H1 (cell line): ENCODE data around the gene WNT2. TPM values are rescaled to one million over a fixed set of nuclear protein-coding genes. Genes with fewer than 3 reads are reported as not detected.

Experiments used
- CTCF ChIA-PET: fragments of 300-600 bp; sonication (Branson Sonifier 250); formaldehyde crosslinking; loops from one replicate; lab custom pipeline; 2021; ENCODE audit not compliant: partially characterized antibody; lab: Charles Lee
- POLR2A ChIA-PET: fragments of 300-600 bp; sonication (Branson Sonifier 250); formaldehyde crosslinking; loops from one replicate; lab custom pipeline; 2021; ENCODE audit warnings: inconsistent platforms; ENCODE audit not compliant: partially characterized antibody; lab: Charles Lee
- DNase-seq, 2 experiments: peaks; one replicate each; pipeline versions ENCODE4 v3.0.0 to v3.0.0-alpha.2; 2010 to 2022; ENCODE audit warnings: low spot score in 2 of 2, low read depth in 1 of 2, mixed read lengths in 1 of 2
- FAIRE-seq: peaks from 2 replicates; lab custom pipeline; 2011; peaks lifted over from hg19 to GRCh38; lab: Jason Lieb, UNC
- H2AFZ ChIP-seq: 2 replicates; pipeline ENCODE4 v1.8.1; 2012; ENCODE audit warnings: low read length, inconsistent platforms
- H2AK5ac ChIP-seq: 2 replicates; pipeline ENCODE4 v1.6.1; 2013; ENCODE audit warnings: low read depth, low read length
- H2BK120ac ChIP-seq: replicated peaks from 2 replicates; pipeline ENCODE3; 2013; ENCODE audit warnings: low read depth, low read length, inconsistent platforms
- H2BK12ac ChIP-seq: 2 replicates; pipeline ENCODE4 v1.6.1; 2013; ENCODE audit warnings: low read depth, low read length
- H2BK15ac ChIP-seq: 2 replicates; pipeline ENCODE4 v1.6.1; 2013; ENCODE audit warnings: low read length
- H2BK20ac ChIP-seq: 2 replicates; pipeline ENCODE4 v1.6.1; 2013; ENCODE audit warnings: low read length
- H2BK5ac ChIP-seq: 2 replicates; pipeline ENCODE4 v1.6.1; 2013; ENCODE audit warnings: low read depth, low read length
- H3K14ac ChIP-seq: 2 replicates; pipeline ENCODE4 v1.6.1; 2013; ENCODE audit warnings: inconsistent platforms; ENCODE audit not compliant: insufficient read length
- H3K18ac ChIP-seq: 2 replicates; pipeline ENCODE4 v1.6.1; 2013; ENCODE audit warnings: low read length; ENCODE audit errors: extremely low read depth
- H3K23ac ChIP-seq: 2 replicates; pipeline ENCODE4 v1.6.1; 2013; ENCODE audit warnings: inconsistent platforms; ENCODE audit not compliant: insufficient read length
- H3K23me2 ChIP-seq: 2 replicates; pipeline ENCODE4 v1.6.1; 2013; ENCODE audit warnings: low read depth, low read length
- H3K27ac ChIP-seq: 2 replicates; pipeline ENCODE4 v1.6.1; 2011; ENCODE audit warnings: low read depth, low read length, inconsistent platforms
- H3K27me3 ChIP-seq, 4 experiments: replicated peaks in 1 of 4; 1 replicate in 1 of 4; 2 replicates in 3 of 4; pipeline versions ENCODE4 v1.6.1 to v1.8.1; 2011 to 2013; ENCODE audit warnings: low read length in 3 of 4, mild to moderate bottlenecking in 3 of 4, inconsistent platforms in 2 of 4, mixed read lengths in 2 of 4, moderate library complexity in 1 of 4; ENCODE audit not compliant: control insufficient read depth in 3 of 4, insufficient read depth in 3 of 4; ENCODE audit errors: extremely low read depth in 1 of 4
- H3K36me3 ChIP-seq, 4 experiments: 2 replicates each; pipeline versions ENCODE4 v1.6.1 to v1.8.1; 2011 to 2013; ENCODE audit warnings: mild to moderate bottlenecking in 4 of 4, low read length in 3 of 4, moderate library complexity in 2 of 4, control low read depth in 1 of 4, inconsistent platforms in 1 of 4; ENCODE audit not compliant: insufficient read depth in 4 of 4, control insufficient read depth in 2 of 4
- H3K4ac ChIP-seq: replicated peaks from 2 replicates; pipeline ENCODE3; 2013; ENCODE audit warnings: low read length, low read depth, mixed read lengths, inconsistent platforms; ENCODE audit not compliant: insufficient read length
- H3K4me1 ChIP-seq, 4 experiments: replicated peaks in 1 of 4; 1 replicate in 1 of 4; 2 replicates in 3 of 4; pipeline versions ENCODE4 v1.6.1 to v1.8.1; 2011 to 2013; ENCODE audit warnings: low read length in 3 of 4, inconsistent platforms in 2 of 4, mixed read lengths in 1 of 4; ENCODE audit not compliant: insufficient read depth in 4 of 4, control insufficient read depth in 3 of 4
- H3K4me2 ChIP-seq, 2 experiments: 2 replicates each; pipeline versions ENCODE4 v1.6.1 to v1.8.1; 2011 to 2013; ENCODE audit warnings: low read depth in 2 of 2, low read length in 2 of 2, control low read depth in 1 of 2, inconsistent platforms in 1 of 2, mild to moderate bottlenecking in 1 of 2; ENCODE audit not compliant: insufficient read depth in 1 of 2
- H3K4me3 ChIP-seq, 4 experiments: fragments of 200-600, 300-600 bp in 1 of 4; sonication (generic), shearing (Covaris generic), sonication (Bioruptor Twin) in 1 of 4; 2 replicates each; pipeline versions ENCODE4 v1.5.1 to v1.8.1; 2011 to 2016; ENCODE audit warnings: low read length in 4 of 4, low read depth in 3 of 4, control low read depth in 2 of 4, inconsistent platforms in 2 of 4, mild to moderate bottlenecking in 2 of 4, mixed read lengths in 1 of 4, moderate library complexity in 1 of 4; ENCODE audit not compliant: insufficient read depth in 2 of 4; ENCODE audit errors: extremely low read depth in 1 of 4
- H3K56ac ChIP-seq: replicated peaks from 2 replicates; pipeline ENCODE3; 2013; ENCODE audit warnings: low read depth, mild to moderate bottlenecking, mixed read lengths, low read length, inconsistent platforms; ENCODE audit not compliant: insufficient read length
- H3K79me1 ChIP-seq: 2 replicates; pipeline ENCODE4 v1.6.1; 2013; ENCODE audit warnings: low read depth, low read length, control low read depth
- H3K79me2 ChIP-seq, 2 experiments: 2 replicates each; pipeline versions ENCODE4 v1.6.1 to v1.8.1; 2012 to 2013; ENCODE audit warnings: low read length in 2 of 2, mild to moderate bottlenecking in 2 of 2, inconsistent platforms in 1 of 2; ENCODE audit not compliant: insufficient read depth in 2 of 2, control insufficient read depth in 1 of 2
- H3K9ac ChIP-seq, 4 experiments: replicated peaks in 1 of 4; 1 replicate in 1 of 4; 2 replicates in 3 of 4; pipeline versions ENCODE4 v1.6.1 to v1.8.1; 2011 to 2013; ENCODE audit warnings: low read depth in 3 of 4, low read length in 3 of 4, control low read depth in 2 of 4, mild to moderate bottlenecking in 2 of 4, moderate library complexity in 2 of 4, inconsistent platforms in 1 of 4; ENCODE audit errors: extremely low read depth in 1 of 4
- H3K9me3 ChIP-seq, 2 experiments: 2 replicates each; pipeline versions ENCODE4 v1.6.1 to v1.8.1; 2012 to 2013; ENCODE audit warnings: mild to moderate bottlenecking in 2 of 2, moderate library complexity in 2 of 2, control low read depth in 1 of 2, inconsistent platforms in 1 of 2, low read depth in 1 of 2, low read length in 1 of 2, mixed read lengths in 1 of 2; ENCODE audit not compliant: insufficient read depth in 2 of 2
- H4K20me1 ChIP-seq, 2 experiments: replicated peaks in 1 of 2; 2 replicates each; pipeline versions ENCODE3 to v1.8.1; 2011 to 2013; ENCODE audit warnings: inconsistent platforms in 2 of 2, low read length in 2 of 2, mild to moderate bottlenecking in 1 of 2; ENCODE audit not compliant: insufficient read depth in 2 of 2, control insufficient read depth in 1 of 2
- H4K5ac ChIP-seq: 2 replicates; pipeline ENCODE4 v1.6.1; 2013; ENCODE audit warnings: low read length, low read depth, mixed read lengths, inconsistent platforms; ENCODE audit not compliant: insufficient read length
- H4K8ac ChIP-seq: 2 replicates; pipeline ENCODE4 v1.8.0; 2013; ENCODE audit warnings: mild to moderate bottlenecking, moderate library complexity, low read length, inconsistent platforms; ENCODE audit not compliant: insufficient read depth; ENCODE audit errors: extremely low read depth
- H4K91ac ChIP-seq: replicated peaks from 2 replicates; pipeline ENCODE3; 2013; ENCODE audit warnings: low read length, mixed read lengths, inconsistent platforms; ENCODE audit not compliant: insufficient read length
- CTBP2 ChIP-seq: IDR thresholded peaks from 2 replicates; pipeline ENCODE4 v1.7.0; 2011; ENCODE audit warnings: borderline replicate concordance, mild to moderate bottlenecking, moderate library complexity, mixed read lengths, low read length; ENCODE audit not compliant: insufficient read depth, insufficient read length
- EGR1 ChIP-seq: IDR thresholded peaks from 2 replicates; pipeline ENCODE4 v1.6.1; 2011; ENCODE audit warnings: low read depth, low read length, borderline replicate concordance
- FOSL1 ChIP-seq: IDR thresholded peaks from 2 replicates; pipeline ENCODE4 v1.6.1; 2011; ENCODE audit warnings: mild to moderate bottlenecking, low read depth, low read length, moderate library complexity; ENCODE audit not compliant: insufficient read depth
- HDAC6 ChIP-seq: IDR thresholded peaks from one replicate; pipeline ENCODE4 v1.7.1; 2012; ENCODE audit warnings: low read depth, mild to moderate bottlenecking, inconsistent platforms, low read length, moderate library complexity
- KDM1A ChIP-seq: fragments of 200-600, 300-600 bp; sonication (generic); IDR thresholded peaks from 2 replicates; pipeline ENCODE4 v1.7.1; 2016; ENCODE audit warnings: mild to moderate bottlenecking, low read length, borderline replicate concordance
- RAD21 ChIP-seq, 2 experiments: IDR thresholded peaks in 1 of 2; conservative IDR thresholded peaks in 1 of 2; 2 replicates each; pipeline ENCODE4 v1.6.1; 2011; ENCODE audit warnings: low read depth in 2 of 2, low read length in 2 of 2, improper control_type of control experiment in 1 of 2, inconsistent platforms in 1 of 2, mild to moderate bottlenecking in 1 of 2, moderate library complexity in 1 of 2
- RBBP5 ChIP-seq: IDR thresholded peaks from 2 replicates; pipeline ENCODE4 v1.7.1; 2012; ENCODE audit warnings: low read depth, mild to moderate bottlenecking, inconsistent platforms, low read length, moderate library complexity, borderline replicate concordance
- RFX5 ChIP-seq: IDR thresholded peaks from 2 replicates; pipeline ENCODE4 v1.6.1; 2011; ENCODE audit warnings: low read depth, low read length, improper control_type of control experiment, borderline replicate concordance
- TEAD4 ChIP-seq: IDR thresholded peaks from 2 replicates; pipeline ENCODE4 v1.6.1; 2012; ENCODE audit warnings: low read depth, low read length, inconsistent platforms, mixed read lengths
- YY1 ChIP-seq: IDR thresholded peaks from 2 replicates; pipeline ENCODE4 v1.6.1; 2011; ENCODE audit warnings: low read depth, mild to moderate bottlenecking, low read length
- ZNF274 ChIP-seq: IDR thresholded peaks from 2 replicates; pipeline ENCODE4 v1.7.0; 2012; ENCODE audit warnings: low read length, borderline replicate concordance; ENCODE audit errors: extremely low read depth
- WGBS, 2 experiments: shearing (Covaris generic) in 1 of 2; methylation state at CpG; one replicate each; pipeline versions ENCODE4 v1.1.6 to v1.1.7; 2013 to 2015; ENCODE audit warnings: low lambda C conversion rate in 2 of 2, mixed read lengths in 2 of 2, inconsistent platforms in 1 of 2, low coverage in 1 of 2, missing lambda C conversion rate in 1 of 2; ENCODE audit not compliant: insufficient replicate concordance in 2 of 2, insufficient coverage in 1 of 2, insufficient read length in 1 of 2; ENCODE audit errors: extremely low coverage in 1 of 2, missing lambda C conversion rate in 1 of 2; 5-methylcytosine and 5-hydroxymethylcytosine counted together
- polyA plus RNA-seq, 7 experiments: library from polyadenylated mRNA; depleted of rRNA in 3 of 7; stranded (reverse) in 5 of 7; unstranded in 2 of 7; fragments of >200 nt in 5 of 7; fragments of 200-250 nt in 2 of 7; gene quantifications; 1 replicate in 5 of 7; 2 replicates in 1 of 7; 4 replicates in 1 of 7; pipeline versions ENCODE4 v1.2.1 to v1.2.3, GENCODE V29; 2011 to 2013; ENCODE audit warnings: missing spikeins in 2 of 7, mixed read lengths in 2 of 7
- total RNA-seq: library from RNA; stranded (reverse); fragmentation: NEBNext Ultra II Directional; extraction: Animal tissue kit (Norgen Biotek cat#: 25700); gene quantifications from 2 replicates; pipeline ENCODE4 v1.2.1, GENCODE V29; 2021
- TF ChIP-seq, protein P1 (sequence below): IDR thresholded peaks from 2 replicates; pipeline ENCODE4 v1.6.1; 2012; ENCODE audit warnings: inconsistent platforms

WNT2 gene
- total and polyA plus RNA-seq, 2 of the 8 experiments (the other 6 are each of a cell fraction or from before 2014, with no cell fraction given) = not detected

DNA sequence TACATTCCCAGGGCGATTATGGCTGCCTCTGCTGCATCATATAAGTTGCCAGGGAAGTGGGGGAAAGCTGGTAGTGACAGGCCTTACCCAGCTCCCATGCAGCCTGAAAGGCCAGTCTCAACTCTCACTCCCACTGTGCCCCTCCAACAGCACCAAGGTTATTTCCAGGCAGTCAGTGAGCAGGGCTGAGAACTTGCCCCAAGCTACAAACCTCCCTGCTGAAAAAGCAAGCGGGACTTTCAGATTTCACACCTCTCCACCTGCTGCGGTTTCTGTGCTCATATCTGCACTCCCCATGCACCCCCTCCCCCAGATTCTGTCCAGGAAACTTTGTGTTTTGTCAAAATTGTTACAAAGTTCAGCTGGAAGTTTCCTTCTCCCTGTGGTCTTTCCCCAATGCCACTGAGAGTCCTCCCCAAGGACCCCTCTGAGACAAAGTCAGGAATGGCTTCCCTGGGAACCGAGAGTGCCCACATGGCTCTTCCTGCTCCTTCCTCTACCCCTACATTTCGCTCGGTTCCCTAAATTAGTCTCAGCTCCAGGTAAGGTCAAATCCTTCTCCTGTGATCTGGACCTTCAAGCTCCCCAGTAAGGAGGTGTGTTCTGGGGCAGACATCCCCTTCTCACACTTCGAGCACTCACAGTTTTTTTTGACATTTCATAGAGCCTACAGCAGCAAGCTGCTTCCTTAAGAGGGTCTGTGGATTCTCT lies 25.3 kb upstream of the WNT2 start:
- no peak overlapping the region for H4K91ac ChIP-seq
- no peak overlapping the region for H3K18ac ChIP-seq
- no peak overlapping the region for H2BK5ac ChIP-seq
- H2AFZ ChIP-seq = no peak overlapping the region
- H3K23ac ChIP-seq = no peak overlapping the region
- H2BK20ac ChIP-seq = no peak overlapping the region
- H3K4me1 ChIP-seq = 0 out of 7 replicates have a peak, but pooled peaks cover 0 to 2% (median 0%) of the 10 kb centered on the region in 4 experiments
- H3K14ac ChIP-seq = no peak overlapping the region
- H3K36me3 ChIP-seq = no peaks in the 10 kb centered on the region
- no peak overlapping the region for H4K5ac ChIP-seq
- 0 out of 7 replicates have a peak, but pooled peaks cover 0 to 2% (median 0%) of the 10 kb centered on the region in 4 experiments for H3K27me3 ChIP-seq
- no peak overlapping the region for H3K27ac ChIP-seq
- H2BK15ac ChIP-seq = no peak overlapping the region
- no peak overlapping the region for H3K4me3 ChIP-seq
- H3K79me1 ChIP-seq = no peaks in the 10 kb centered on the region
- H3K4me2 ChIP-seq = no peak overlapping the region
- no peaks in the 10 kb centered on the region for H3K23me2 ChIP-seq
- FAIRE-seq (no peak), DNase-seq (no peak)
- H4K8ac ChIP-seq = no peak overlapping the region
- H4K20me1 ChIP-seq = no peaks in the 10 kb centered on the region
- POLR2A ChIA-PET = no interaction called here
- no peak overlapping the region for H2AK5ac ChIP-seq
- no peak overlapping the region for H2BK120ac ChIP-seq
- no peak overlapping the region for H3K4ac ChIP-seq
- no peaks in the 10 kb centered on the region for H3K9me3 ChIP-seq
- 84% methylated on average over 7 of the region's 7 CpGs; no CpG with 5 or more reads in 1 of the 2 experiments for WGBS, 2 experiments
- CTCF ChIA-PET = interaction anchor here (1.3 to 2.0 kb wide), 5 partner anchors 10 to 368 kb away, joined by 3 to 7 read pairs (median 4); no protein-coding TSS in a partner anchor
- H2BK12ac ChIP-seq = no peak overlapping the region
- no peak overlapping the region for H3K56ac ChIP-seq
- H3K79me2 ChIP-seq = no peaks in the 10 kb centered on the region
- no peak overlapping the region for H3K9ac ChIP-seq
- no peak for TF ChIP-seq FOSL1
- no peak for TF ChIP-seq TEAD4
- TF ChIP-seq, protein P1, sequence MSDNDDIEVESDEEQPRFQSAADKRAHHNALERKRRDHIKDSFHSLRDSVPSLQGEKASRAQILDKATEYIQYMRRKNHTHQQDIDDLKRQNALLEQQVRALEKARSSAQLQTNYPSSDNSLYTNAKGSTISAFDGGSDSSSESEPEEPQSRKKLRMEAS = no peak
- TF ChIP-seq RAD21 (IDR thresholded peaks at IDR 0.05 in 1 of 2, conservative IDR thresholded peaks at IDR 0.05 in 1 of 2; ENCODE audit: low read depth in 2 of 2, low read length in 2 of 2) = no peak
- TF ChIP-seq HDAC6 = no peak
- no peak for TF ChIP-seq YY1
- TF ChIP-seq RFX5 = no peak
- TF ChIP-seq KDM1A = no peak
- TF ChIP-seq EGR1 = no peak
- TF ChIP-seq CTBP2 = no peak
- no peak for TF ChIP-seq ZNF274
- no peak for TF ChIP-seq RBBP5
